B cell (primary cell): Measurements from ENCODE around the gene DFFB. TPM values are rescaled to one million over a fixed set of nuclear protein-coding genes. Genes with fewer than 3 reads are reported as not detected.

Experiments used
- ATAC-seq: fragments of 200-7000 bp; cut with Tn5 transposase; one replicate; pipeline ENCODE4 v1.10.0; 2021; ENCODE audit warnings: low read depth, mild to moderate bottlenecking, moderate number of reproducible peaks, moderate library complexity
- CTCF ChIA-PET: fragments of 350-600 bp; sonication (Branson Sonifier 250); formaldehyde crosslinking; loops from one replicate; lab custom pipeline; 2021; ENCODE audit warnings: antibody characterized with exemption, inconsistent platforms; lab: Charles Lee
- POLR2A ChIA-PET: fragments of 350-600 bp; sonication (Branson Sonifier 250); formaldehyde crosslinking; loops from one replicate; lab custom pipeline; 2021; ENCODE audit warnings: antibody characterized with exemption; lab: Charles Lee
- DNase-seq: peaks from one replicate; pipeline ENCODE4 v3.0.0; 2013
- H2AFZ ChIP-seq: 2 replicates; pipeline ENCODE4 v1.6.1; 2012; ENCODE audit warnings: mild to moderate bottlenecking, low read depth, low read length; ENCODE audit not compliant: insufficient read depth, poor library complexity, severe bottlenecking
- H3K27ac ChIP-seq, 2 donors: 1 replicate in 1 of 2; 2 replicates in 1 of 2; pipeline ENCODE4 v1.5.1; 2012 to 2013; ENCODE audit warnings: low read length in 2 of 2, mild to moderate bottlenecking in 2 of 2, moderate library complexity in 1 of 2
- H3K27me3 ChIP-seq, 4 experiments: fragments of 200-600 bp in 1 of 4; sonication (generic) in 1 of 4; replicated peaks in 1 of 4; 1 replicate in 2 of 4; 2 replicates in 2 of 4; pipeline versions ENCODE4 v1.6.1 to v1.7.0; 2013 to 2016; ENCODE audit warnings: low read length in 3 of 4, mild to moderate bottlenecking in 2 of 4, mixed read lengths in 1 of 4, moderate library complexity in 1 of 4; ENCODE audit not compliant: insufficient read depth in 4 of 4, control insufficient read depth in 3 of 4; ENCODE audit errors: control extremely low read depth in 1 of 4
- H3K36me3 ChIP-seq, 2 experiments: replicated peaks in 1 of 2; 1 replicate in 1 of 2; 2 replicates in 1 of 2; pipeline versions ENCODE4 v1.6.1 to v1.7.1; 2013; ENCODE audit warnings: low read length in 1 of 2; ENCODE audit not compliant: insufficient read depth in 2 of 2, control insufficient read depth in 1 of 2; ENCODE audit errors: control extremely low read depth in 1 of 2, extremely low read depth in 1 of 2
- H3K4me1 ChIP-seq, 2 donors: fragments of 200-600 bp in 1 of 2; sonication (generic) in 1 of 2; 1 replicate in 1 of 2; 2 replicates in 1 of 2; pipeline versions ENCODE4 v1.5.1 to v1.6.1; 2013 to 2017; ENCODE audit warnings: low read length in 2 of 2; ENCODE audit not compliant: control insufficient read depth in 2 of 2, insufficient read depth in 2 of 2
- H3K4me2 ChIP-seq: replicated peaks from 2 replicates; pipeline ENCODE3; 2012; ENCODE audit warnings: mild to moderate bottlenecking, low read depth, low read length; ENCODE audit not compliant: poor library complexity, severe bottlenecking
- H3K4me3 ChIP-seq, 5 experiments: fragments of 200-600 bp in 1 of 5; sonication (generic) in 1 of 5; 1 replicate in 3 of 5; 2 replicates in 2 of 5; pipeline versions ENCODE4 v1.5.1 to v1.7.0; 2011 to 2016; ENCODE audit warnings: low read length in 4 of 5, mild to moderate bottlenecking in 4 of 5, low read depth in 2 of 5, control low read depth in 1 of 5, moderate library complexity in 1 of 5; ENCODE audit not compliant: insufficient read depth in 1 of 5; ENCODE audit errors: control extremely low read depth in 1 of 5, extremely low read depth in 1 of 5
- H3K79me2 ChIP-seq: fragments of 200-600 bp; sonication (generic); one replicate; pipeline ENCODE4 v1.6.0; 2016; ENCODE audit warnings: low read length; ENCODE audit not compliant: control insufficient read depth, insufficient read depth
- H3K9ac ChIP-seq: fragments of 200-600 bp; sonication (generic); 2 replicates; pipeline ENCODE4 v1.6.1; 2017; ENCODE audit warnings: mild to moderate bottlenecking, low read length, moderate library complexity
- H3K9me3 ChIP-seq, 3 donors: one replicate each; pipeline versions ENCODE4 v1.6.1 to v1.7.1; 2013; ENCODE audit warnings: low read length in 2 of 3; ENCODE audit not compliant: control insufficient read depth in 2 of 3, insufficient read depth in 1 of 3; ENCODE audit errors: control extremely low read depth in 1 of 3
- H4K20me1 ChIP-seq: 2 replicates; pipeline ENCODE4 v1.6.0; 2012; ENCODE audit warnings: mild to moderate bottlenecking, low read length; ENCODE audit not compliant: insufficient read depth, control insufficient read depth, poor library complexity, severe bottlenecking
- H3K27ac Mint-ChIP-seq: one replicate; pipeline ENCODE4 v1.8.0; 2021; ENCODE audit warnings: mixed read lengths
- H3K27me3 Mint-ChIP-seq: one replicate; pipeline ENCODE4 v1.8.0; 2021; ENCODE audit warnings: mixed read lengths
- H3K4me1 Mint-ChIP-seq: one replicate; pipeline ENCODE4 v1.8.0; 2021; ENCODE audit warnings: mixed read lengths
- H3K4me3 Mint-ChIP-seq: one replicate; pipeline ENCODE4 v1.8.0; 2021; ENCODE audit warnings: mixed read lengths
- H3K9me3 Mint-ChIP-seq: one replicate; pipeline ENCODE4 v1.8.0; 2022; ENCODE audit warnings: mixed read lengths; ENCODE audit not compliant: insufficient read depth
- CTCF ChIP-seq: fragments of 200-600 bp; IDR thresholded peaks from one replicate; pipeline ENCODE4 v1.8.0; 2022; ENCODE audit warnings: antibody characterized with exemption, mild to moderate bottlenecking
- EZH2 ChIP-seq: IDR thresholded peaks from 2 replicates; pipeline ENCODE4 v1.6.1; 2012; ENCODE audit warnings: borderline replicate concordance, low read depth, mild to moderate bottlenecking, moderate library complexity, low read length; ENCODE audit not compliant: insufficient read depth, poor library complexity, severe bottlenecking
- WGBS: methylation state at CpG from one replicate; pipeline ENCODE4 v1.1.5; 2013; ENCODE audit warnings: missing lambda C conversion rate; ENCODE audit not compliant: insufficient coverage; 5-methylcytosine and 5-hydroxymethylcytosine counted together
- intact Hi-C: fragments of 100-400 bp; cut with micrococcal nuclease; formaldehyde crosslinking; loops from one replicate; pipeline ENCODE4 v1.10.0; 2022
- polyA plus RNA-seq: library from polyadenylated mRNA; depleted of rRNA; stranded (reverse); fragments of >200 nt; gene quantifications from 2 replicates; pipeline ENCODE4 v1.2.3, GENCODE V29; 2012
- total RNA-seq, 2 donors: library from RNA; stranded (reverse); fragments of 120-200 nt in 1 of 2; gene quantifications; 1 replicate in 1 of 2; 2 replicates in 1 of 2; pipeline versions ENCODE4 v1.2.3 to v1.2.4, GENCODE V29; 2013 to 2022

DFFB gene
- total and polyA plus RNA-seq, 2 donors (not counting 1 experiment from before 2014, with no cell fraction given), result 14.0 to 17.4 TPM

GRCh38 chr1:3858231-3858981 lies 1.1 kb downstream of the DFFB start:
- Histone ChIP-seq H4K20me1 (peaks cover 60% of the 10 kb centered on the region), H3K27ac (no peak overlapping the region), H3K9ac (peak overlapping the region; percentile 91), H3K27me3 (no peaks in the 10 kb centered on the region), H2AFZ (peak overlapping the region; percentile 95), H3K4me3 (peak overlapping the region in 4 of 5 experiments; percentile 80 to 92 (median 86)), H3K4me2 (peak overlapping the region; percentile 98), H3K36me3 (peaks cover 2 to 9% of the 10 kb centered on the region in 2 experiments), H3K4me1 (peaks cover 20 to 24% of the 10 kb centered on the region in 2 donors), H3K79me2 (peaks cover 65% of the 10 kb centered on the region), H3K9me3 (no peaks in the 10 kb centered on the region)
- ChIA-PET CTCF (interaction anchor here (0.5 to 1.7 kb wide), 4 partner anchors 43 to 190 kb away, joined by 3 to 4 read pairs (median 3); no protein-coding TSS in a partner anchor), POLR2A (interaction anchor here (1.0 to 2.6 kb wide), 2 partner anchors 15 to 42 kb away, joined by 3 to 14 read pairs; partner anchors contain the start of gene C1orf174)
- Mint-ChIP-seq H3K9me3 (no peaks in the 10 kb centered on the region), H3K27me3 (no peaks in the 10 kb centered on the region), H3K4me1 (peaks cover 31% of the 10 kb centered on the region), H3K4me3 (peak overlapping the region; percentile 98), H3K27ac (peak overlapping the region; percentile 63)
- intact Hi-C loops, result loop anchor here (10.0 kb wide), 1 partner anchor 234 kb away; the partner anchor contains the start of gene TPRG1L
- ATAC-seq, result no peak
- peak; percentile 24 for DNase-seq
- 88% methylated on average over 34 of the region's 34 CpGs for WGBS
- TF ChIP-seq CTCF (no peak), EZH2 (no peak)
